GM19397 (cell line): ENCODE measurements around the gene LYST.
"Not testable (repeated sequence)": the region's sequence is repeated elsewhere in the genome, so short reads cannot be mapped to it uniquely, and the experiment has no call there.

Source experiments
- ATAC-seq: cut with Tn5 transposase; IDR thresholded peaks from one replicate; pipeline ENCODE4 v1.9.1; 2021; ENCODE audit warnings: mild to moderate bottlenecking, moderate library complexity; ENCODE audit not compliant: unreplicated experiment

LYST gene

GRCh38 chr1:235821361-235821981 lies 45.2 kb downstream of the LYST start:
- ATAC-seq, result no peak

GRCh38 chr1:235820061-235820460 lies 46.6 kb downstream of the LYST start:
- ATAC-seq, result no peak

- no peak for ATAC-seq
These were observed 48.0 kb downstream of the LYST start for GRCh38 chr1:235818632-235819136.

GRCh38 chr1:235817101-235817728 lies 49.5 kb downstream of the LYST start:
- no peak for ATAC-seq

GRCh38 chr1:235809688-235810397 lies 56.9 kb downstream of the LYST start:
- ATAC-seq, result no peak

GRCh38 chr1:235808223-235808622 lies 58.5 kb downstream of the LYST start:
- no peak for ATAC-seq

GRCh38 chr1:235806123-235806522 lies 60.6 kb downstream of the LYST start:
- no peak for ATAC-seq

- ATAC-seq, result no peak
These were observed 63.9 kb downstream of the LYST start for GRCh38 chr1:235802573-235803346.

- no peak for ATAC-seq
These were observed 67.4 kb downstream of the LYST start for GRCh38 chr1:235799264-235799663.

GRCh38 chr1:235791532-235792060 lies 75.1 kb downstream of the LYST start:
- ATAC-seq, result no peak

GRCh38 chr1:235790123-235790522 lies 76.6 kb downstream of the LYST start:
- ATAC-seq, result no peak

- ATAC-seq, result not testable (repeated sequence)
These were observed 80.3 kb downstream of the LYST start for GRCh38 chr1:235786227-235786898.

- ATAC-seq, result no peak
These were observed 81.8 kb downstream of the LYST start for GRCh38 chr1:235784950-235785349.

GRCh38 chr1:235783148-235783776 lies 83.4 kb downstream of the LYST start:
- ATAC-seq, result no peak

- ATAC-seq, result no peak
These were observed 84.1 kb downstream of the LYST start for GRCh38 chr1:235782601-235783000.

- no peak for ATAC-seq
These were observed 84.9 kb downstream of the LYST start for GRCh38 chr1:235781807-235782206.

- ATAC-seq, result no peak
These were observed 86.9 kb downstream of the LYST start for GRCh38 chr1:235779770-235780169.

- ATAC-seq, result no peak
These were observed 90.3 kb downstream of the LYST start for GRCh38 chr1:235776396-235776795.

- ATAC-seq, result no peak
These were observed 91.4 kb downstream of the LYST start for GRCh38 chr1:235775246-235775860.

- ATAC-seq, result peak; percentile 80
These were observed 98.9 kb downstream of the LYST start for GRCh38 chr1:235767795-235768194.
